HepG2 (cell line): Measurements from ENCODE around the gene ZNF655. TPM values are rescaled to one million over a fixed set of nuclear protein-coding genes. Genes with fewer than 3 reads are reported as not detected.

Source experiments
- ATF7-NPFF ChIP-seq: sonication (generic); formaldehyde crosslinking; IDR thresholded peaks from 2 replicates; pipeline ENCODE4 v1.8.1; 2023; ENCODE audit warnings: mild to moderate bottlenecking, low read depth, missing genetic modification reagents, moderate library complexity
- ELK4 ChIP-seq: sonication (generic); formaldehyde crosslinking; IDR thresholded peaks from 2 replicates; pipeline ENCODE4 v1.9.0; 2021; ENCODE audit warnings: missing genetic modification reagents, borderline replicate concordance
- ETV6 ChIP-seq: sonication (generic); formaldehyde crosslinking; conservative IDR thresholded peaks from 2 replicates; pipeline ENCODE4 v1.4.0; 2020; ENCODE audit warnings: missing genetic modification reagents
- FIP1L1 ChIP-seq: fragments of 200-400 bp; formaldehyde crosslinking; IDR thresholded peaks from 2 replicates; pipeline ENCODE4 v1.6.1; 2018; ENCODE audit warnings: low read depth, mild to moderate bottlenecking, low read length, moderate library complexity, borderline replicate concordance; ENCODE audit not compliant: insufficient read depth
- HCFC1 ChIP-seq: fragments of 150-350 bp; IDR thresholded peaks from 2 replicates; pipeline ENCODE4 v1.6.1; 2014; ENCODE audit warnings: low read depth, low read length
- IRF2 ChIP-seq: IDR thresholded peaks from 2 replicates; pipeline ENCODE4 v1.6.1; 2018; ENCODE audit warnings: missing genetic modification reagents, missing compliant biosample characterization
- LCORL ChIP-seq, 2 experiments: fragments of 450-650 bp in 1 of 2; sonication (generic) in 1 of 2; formaldehyde crosslinking in 1 of 2; IDR thresholded peaks; 2 replicates each; pipeline versions ENCODE4 v1.5.0 to v1.6.1; 2017 to 2020; ENCODE audit warnings: antibody characterized with exemption in 1 of 2, missing genetic modification reagents in 1 of 2
- NCOA1 ChIP-seq: sonication (generic); formaldehyde crosslinking; IDR thresholded peaks from 2 replicates; pipeline ENCODE4 v1.9.0; 2021; ENCODE audit warnings: missing genetic modification reagents
- PAX8 ChIP-seq: sonication (generic); formaldehyde crosslinking; IDR thresholded peaks from 2 replicates; pipeline ENCODE4 v1.8.0; 2022; ENCODE audit warnings: mild to moderate bottlenecking, missing genetic modification reagents, borderline replicate concordance
- PHF8 ChIP-seq: sonication (generic); formaldehyde crosslinking; IDR thresholded peaks from 2 replicates; pipeline ENCODE4 v1.5.0; 2020; ENCODE audit warnings: missing genetic modification reagents
- PRDM4 ChIP-seq: sonication (generic); formaldehyde crosslinking; IDR thresholded peaks from 2 replicates; pipeline ENCODE4 v1.9.0; 2021; ENCODE audit warnings: missing genetic modification reagents, borderline replicate concordance
- RAD21 ChIP-seq: fragments of 450-650 bp; formaldehyde crosslinking; IDR thresholded peaks from 2 replicates; pipeline ENCODE4 v1.5.0; 2020; ENCODE audit warnings: mild to moderate bottlenecking
- RCOR2 ChIP-seq: IDR thresholded peaks from 2 replicates; pipeline ENCODE4 v1.6.1; 2016; ENCODE audit warnings: missing biosample characterization, missing genetic modification reagents
- SATB2 ChIP-seq: sonication (generic); formaldehyde crosslinking; IDR thresholded peaks from 2 replicates; pipeline ENCODE4 v1.5.0; 2020; ENCODE audit warnings: missing genetic modification reagents
- ZNF180 ChIP-seq: sonication (generic); formaldehyde crosslinking; IDR thresholded peaks from 2 replicates; pipeline ENCODE4 v1.4.0; 2020; ENCODE audit warnings: low read depth, missing genetic modification reagents, borderline replicate concordance
- ZNF776 ChIP-seq: sonication (generic); formaldehyde crosslinking; IDR thresholded peaks from 2 replicates; pipeline ENCODE4 v1.4.0; 2020; ENCODE audit warnings: mild to moderate bottlenecking, missing genetic modification reagents
- ZNF780A ChIP-seq: sonication (generic); formaldehyde crosslinking; IDR thresholded peaks from 2 replicates; pipeline ENCODE4 v1.8.0; 2022; ENCODE audit warnings: mild to moderate bottlenecking, missing genetic modification reagents, moderate library complexity
- ZSCAN21 ChIP-seq: sonication (generic); formaldehyde crosslinking; IDR thresholded peaks from 2 replicates; pipeline ENCODE4 v1.8.0; 2022; ENCODE audit warnings: mild to moderate bottlenecking, missing genetic modification reagents, moderate library complexity, borderline replicate concordance
- polyA plus RNA-seq, 8 experiments: library from polyadenylated mRNA; depleted of rRNA in 3 of 8; stranded (reverse) in 7 of 8; unstranded in 1 of 8; fragments of >200 nt; fragmentation: Illumina TruSeq in 4 of 8; extraction: Trizol in 4 of 8; gene quantifications; 2 replicates each; pipeline versions ENCODE4 v1.2.1 to v1.2.3, GENCODE V29; 2011 to 2016; ENCODE audit warnings: low read depth in 4 of 8, missing spikeins in 1 of 8, mixed read lengths in 1 of 8; ENCODE audit not compliant: insufficient read depth in 1 of 8
- total RNA-seq, 5 experiments: library from RNA; depleted of rRNA; stranded (reverse); fragments of >200 nt; fragmentation: Illumina TruSeq; extraction: Trizol; gene quantifications; 2 replicates each; pipeline ENCODE4 v1.2.3, GENCODE V29; 2016; ENCODE audit warnings: low read depth in 1 of 5
- TF ChIP-seq, protein P1 (sequence below): sonication (generic); formaldehyde crosslinking; conservative IDR thresholded peaks from 2 replicates; pipeline ENCODE4 v1.4.0; 2020; ENCODE audit warnings: missing genetic modification reagents
- TF ChIP-seq, protein P2 (sequence below): sonication (generic); formaldehyde crosslinking; IDR thresholded peaks from 2 replicates; pipeline ENCODE4 v1.5.1; 2020; ENCODE audit warnings: missing genetic modification reagents, mild to moderate bottlenecking, borderline replicate concordance

The ZNF655 gene
- total and polyA plus RNA-seq, 2 of the 13 experiments (the other 11 are each of a cell fraction or from before 2014, with no cell fraction given), result 53.4 to 75.6 TPM

- TF ChIP-seq, protein P1, sequence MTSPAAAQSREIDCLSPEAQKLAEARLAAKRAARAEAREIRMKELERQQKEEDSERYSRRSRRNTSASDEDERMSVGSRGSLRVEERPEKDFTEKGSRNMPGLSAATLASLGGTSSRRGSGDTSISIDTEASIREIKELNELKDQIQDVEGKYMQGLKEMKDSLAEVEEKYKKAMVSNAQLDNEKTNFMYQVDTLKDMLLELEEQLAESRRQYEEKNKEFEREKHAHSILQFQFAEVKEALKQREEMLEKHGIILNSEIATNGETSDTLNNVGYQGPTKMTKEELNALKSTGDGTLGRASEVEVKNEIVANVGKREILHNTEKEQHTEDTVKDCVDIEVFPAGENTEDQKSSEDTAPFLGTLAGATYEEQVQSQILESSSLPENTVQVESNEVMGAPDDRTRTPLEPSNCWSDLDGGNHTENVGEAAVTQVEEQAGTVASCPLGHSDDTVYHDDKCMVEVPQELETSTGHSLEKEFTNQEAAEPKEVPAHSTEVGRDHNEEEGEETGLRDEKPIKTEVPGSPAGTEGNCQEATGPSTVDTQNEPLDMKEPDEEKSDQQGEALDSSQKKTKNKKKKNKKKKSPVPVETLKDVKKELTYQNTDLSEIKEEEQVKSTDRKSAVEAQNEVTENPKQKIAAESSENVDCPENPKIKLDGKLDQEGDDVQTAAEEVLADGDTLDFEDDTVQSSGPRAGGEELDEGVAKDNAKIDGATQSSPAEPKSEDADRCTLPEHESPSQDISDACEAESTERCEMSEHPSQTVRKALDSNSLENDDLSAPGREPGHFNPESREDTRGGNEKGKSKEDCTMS (CRISPR knock-in tag), result no peak
- TF ChIP-seq NCOA1 (CRISPR knock-in tag), result no peak
- TF ChIP-seq PHF8 (CRISPR knock-in tag), result peak; percentile 97
- TF ChIP-seq FIP1L1, result 0 out of 2 replicates have a peak, but pooled peaks have one; percentile 35
- TF ChIP-seq ATF7-NPFF (CRISPR knock-in tag), result no peak; the same call in 1 of the 2 replicates
- no peak for TF ChIP-seq PRDM4
- TF ChIP-seq ZSCAN21 (CRISPR knock-in tag), result peak; percentile 15; the same call in 1 of the 2 replicates
- TF ChIP-seq ETV6, result peak; percentile 55; the same call in 1 of the 2 replicates
- TF ChIP-seq ZNF776 (CRISPR knock-in tag), result peak; percentile 64; the same call in 1 of the 2 replicates
- TF ChIP-seq SATB2 (CRISPR knock-in tag), result no peak
- TF ChIP-seq IRF2 (CRISPR knock-in tag), result no peak
- no peak for TF ChIP-seq ELK4 (CRISPR knock-in tag)
- TF ChIP-seq, protein P2, sequence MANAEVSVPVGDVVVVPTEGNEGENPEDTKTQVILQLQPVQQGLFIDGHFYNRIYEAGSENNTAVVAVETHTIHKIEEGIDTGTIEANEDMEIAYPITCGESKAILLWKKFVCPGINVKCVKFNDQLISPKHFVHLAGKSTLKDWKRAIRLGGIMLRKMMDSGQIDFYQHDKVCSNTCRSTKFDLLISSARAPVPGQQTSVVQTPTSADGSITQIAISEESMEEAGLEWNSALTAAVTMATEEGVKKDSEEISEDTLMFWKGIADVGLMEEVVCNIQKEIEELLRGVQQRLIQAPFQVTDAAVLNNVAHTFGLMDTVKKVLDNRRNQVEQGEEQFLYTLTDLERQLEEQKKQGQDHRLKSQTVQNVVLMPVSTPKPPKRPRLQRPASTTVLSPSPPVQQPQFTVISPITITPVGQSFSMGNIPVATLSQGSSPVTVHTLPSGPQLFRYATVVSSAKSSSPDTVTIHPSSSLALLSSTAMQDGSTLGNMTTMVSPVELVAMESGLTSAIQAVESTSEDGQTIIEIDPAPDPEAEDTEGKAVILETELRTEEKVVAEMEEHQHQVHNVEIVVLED (CRISPR knock-in tag), result peak; percentile 57; the same call in 1 of the 2 replicates
- TF ChIP-seq HCFC1, result peak; percentile 51
- peak; percentile 38; the same call in 1 of the 2 replicates for TF ChIP-seq ZNF780A (CRISPR knock-in tag)
- 0 out of 2 replicates have a peak, but pooled peaks have one; percentile 4 for TF ChIP-seq LCORL (IDR thresholded peaks at IDR 0.05)
- peak; percentile 30; the same call in 1 of the 2 replicates for TF ChIP-seq LCORL (CRISPR knock-in tag; IDR thresholded peaks at IDR 0.05)
- no peak for TF ChIP-seq PAX8 (CRISPR knock-in tag)
- TF ChIP-seq RCOR2 (CRISPR knock-in tag), result no peak
- no peak for TF ChIP-seq ZNF180 (CRISPR knock-in tag)
- TF ChIP-seq RAD21 (CRISPR knock-in tag), result peak; percentile 28; the same call in 1 of the 2 replicates
These were observed at the start of gene ZNF655 (continued) for GRCh38 chr7:99558306-99559174.
